PC-9 (cell line): ENCODE results near the gene TPCN2. TPM values are rescaled to one million over a fixed set of nuclear protein-coding genes. Genes with fewer than 3 reads are reported as not detected.

ENCODE experiments used
- BruUV-seq: library from RNA; stranded (reverse); fragments of 400-500 nt; replicated peaks from 2 replicates; lab custom pipeline; 2021; lab: Mats Ljungman, UMichigan
- CTCF ChIA-PET: fragments of 300-600 bp; sonication (Branson Sonifier 250); formaldehyde crosslinking; loops from one replicate; lab custom pipeline; 2022; ENCODE audit warnings: antibody characterized with exemption; lab: Charles Lee
- POLR2A ChIA-PET: fragments of 300-600 bp; sonication (Branson Sonifier 250); formaldehyde crosslinking; loops from one replicate; lab custom pipeline; 2022; ENCODE audit warnings: antibody characterized with exemption; ENCODE audit not compliant: unreplicated experiment; lab: Charles Lee
- DNase-seq, 2 experiments: peaks; one replicate each; pipeline versions ENCODE4 v3.0.0 to v3.0.0-alpha.2; 2015 to 2022; ENCODE audit warnings: mixed read lengths in 1 of 2
- H2AFZ ChIP-seq: fragments of 200-600 bp; sonication (generic); 2 replicates; pipeline ENCODE4 v1.8.1; 2017; ENCODE audit warnings: antibody characterized with exemption
- H3F3A ChIP-seq: fragments of 200-600 bp; sonication (generic); 2 replicates; pipeline ENCODE4 v1.8.1; 2017; ENCODE audit warnings: antibody characterized with exemption, mild to moderate bottlenecking, low read depth; ENCODE audit not compliant: insufficient read depth
- H3K27ac ChIP-seq: fragments of 200-600 bp; sonication (generic); 2 replicates; pipeline ENCODE4 v1.6.1; 2016; ENCODE audit warnings: mixed run types
- H3K27me3 ChIP-seq: fragments of 200-600 bp; sonication (generic); 2 replicates; pipeline ENCODE4 v1.6.1; 2016; ENCODE audit warnings: low read depth, mixed run types; ENCODE audit not compliant: insufficient read depth
- H3K36me3 ChIP-seq: fragments of 200-600 bp; sonication (generic); 2 replicates; pipeline ENCODE4 v1.6.1; 2016; ENCODE audit warnings: low read depth, mixed run types
- H3K4me1 ChIP-seq: fragments of 200-600 bp; sonication (generic); replicated peaks from 2 replicates; pipeline ENCODE4 v1.6.1; 2016; ENCODE audit warnings: mixed run types; ENCODE audit not compliant: insufficient read depth
- H3K4me2 ChIP-seq: fragments of 200-600 bp; sonication (generic); 2 replicates; pipeline ENCODE4 v1.6.1; 2017; ENCODE audit warnings: mixed run types
- H3K4me3 ChIP-seq: fragments of 200-600 bp; sonication (generic); 2 replicates; pipeline ENCODE4 v1.6.1; 2016; ENCODE audit warnings: mixed run types
- H3K79me2 ChIP-seq: fragments of 200-600 bp; sonication (generic); 2 replicates; pipeline ENCODE4 v1.6.1; 2017; ENCODE audit warnings: low read depth, mixed run types
- H3K9me2 ChIP-seq: fragments of 200-600 bp; sonication (generic); 2 replicates; pipeline ENCODE4 v1.8.1; 2017; ENCODE audit warnings: mild to moderate bottlenecking; ENCODE audit not compliant: insufficient read depth
- H3K9me3 ChIP-seq: fragments of 200-600 bp; sonication (generic); 2 replicates; pipeline ENCODE4 v1.8.1; 2016; ENCODE audit warnings: low read depth; ENCODE audit not compliant: insufficient read depth
- H4K20me1 ChIP-seq: fragments of 200-600 bp; sonication (generic); 2 replicates; pipeline ENCODE4 v1.8.1; 2017; ENCODE audit not compliant: insufficient read depth
- CTCF ChIP-seq: fragments of 200-600 bp; sonication (generic); conservative IDR thresholded peaks from 2 replicates; pipeline ENCODE4 v1.6.1; 2017; ENCODE audit warnings: mixed run types, antibody characterized with exemption, mild to moderate bottlenecking, moderate library complexity
- EZH2 ChIP-seq: fragments of 200-600 bp; sonication (generic); IDR thresholded peaks from 2 replicates; pipeline ENCODE4 v1.8.0; 2017; ENCODE audit warnings: antibody characterized with exemption, low read depth
- intact Hi-C: fragments of 100-400 bp; cut with micrococcal nuclease; formaldehyde crosslinking; loops from one replicate; pipeline ENCODE4 v1.10.0; 2022; ENCODE audit not compliant: unreplicated experiment
- total RNA-seq: library from RNA; stranded (reverse); gene quantifications from 2 replicates; pipeline ENCODE4 v1.2.3, GENCODE V29; 2021

The TPCN2 gene
- total RNA-seq, 1 experiment from 2014 or later = 24.8 TPM

- peak overlapping the region; percentile 42; the same call in 1 of the 2 replicates for H3K4me2 ChIP-seq
- intact Hi-C loops = loop anchor here (2.0 to 10.0 kb wide), 6 partner anchors 44 to 477 kb away; partner anchors contain the start of genes CPT1A, IGHMBP2 and MRPL21
- H3F3A ChIP-seq = peaks cover 26% of the 10 kb centered on the region; the same call in 1 of the 2 replicates
- H3K4me1 ChIP-seq = peaks cover 14% of the 10 kb centered on the region
- no peaks in the 10 kb centered on the region for H4K20me1 ChIP-seq
- ChIA-PET CTCF (interaction anchor here (0.7 kb wide), 1 partner anchor 57 kb away, joined by 3 read pairs; no protein-coding TSS in a partner anchor), POLR2A (no interaction called here)
- no peak overlapping the region for H2AFZ ChIP-seq
- TF ChIP-seq EZH2 (no peak), CTCF (no peak)
- H3K4me3 ChIP-seq = no peak overlapping the region
- DNase-seq = peak; percentile 59 to 67
- no peaks in the 10 kb centered on the region for H3K79me2 ChIP-seq
- H3K9me3 ChIP-seq = no peaks in the 10 kb centered on the region
- H3K27ac ChIP-seq = no peak overlapping the region
- no TSS peak for BruUV-seq
- H3K36me3 ChIP-seq = peaks cover 5% of the 10 kb centered on the region; the same call in 1 of the 2 replicates
- H3K27me3 ChIP-seq = no peaks in the 10 kb centered on the region
- H3K9me2 ChIP-seq = no peaks in the 10 kb centered on the region
Observed at GRCh38 chr11:69089258-69089657, 40.5 kb downstream of the TPCN2 start.

GRCh38 chr11:69091638-69092165 lies 43.0 kb downstream of the TPCN2 start:
- intact Hi-C loops = no loop called here
- no peaks in the 10 kb centered on the region for H3K9me3 ChIP-seq
- no peak overlapping the region for H3K4me3 ChIP-seq
- POLR2A ChIA-PET = no interaction called here
- no peak for DNase-seq
- peaks cover 5% of the 10 kb centered on the region; the same call in 1 of the 2 replicates for H3K36me3 ChIP-seq
- TF ChIP-seq EZH2 = no peak
- TF ChIP-seq CTCF = no peak
- H4K20me1 ChIP-seq = no peaks in the 10 kb centered on the region
- H3K27me3 ChIP-seq = no peaks in the 10 kb centered on the region
- no peak overlapping the region for H3K4me2 ChIP-seq
- H3K27ac ChIP-seq = no peak overlapping the region
- CTCF ChIA-PET = no interaction called here
- H3K79me2 ChIP-seq = no peaks in the 10 kb centered on the region
- no peak overlapping the region for H2AFZ ChIP-seq
- H3K4me1 ChIP-seq = peaks cover 20% of the 10 kb centered on the region
- BruUV-seq = no TSS peak
- peaks cover 26% of the 10 kb centered on the region; the same call in 1 of the 2 replicates for H3F3A ChIP-seq
- no peaks in the 10 kb centered on the region for H3K9me2 ChIP-seq

DNA sequence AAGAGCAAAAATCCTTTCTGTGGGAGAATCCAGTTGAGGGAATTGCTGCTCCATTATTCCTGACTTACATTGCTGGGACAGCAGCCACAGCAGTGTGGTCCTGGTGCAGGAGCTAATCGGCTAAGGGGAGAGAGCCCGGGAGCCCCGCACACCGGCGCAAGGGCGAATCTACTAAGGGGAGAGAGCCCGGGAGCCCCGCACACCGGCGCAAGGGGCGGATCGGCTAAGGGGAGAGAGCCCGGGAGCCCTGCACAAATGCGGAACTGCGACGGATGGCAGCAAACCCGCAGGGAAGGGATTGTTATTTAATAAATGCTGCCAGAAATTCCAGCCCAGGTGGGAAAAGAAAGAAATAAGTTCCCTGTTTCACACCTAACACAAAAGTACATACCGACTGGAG lies 43.5 kb downstream of the TPCN2 start:
- H3K27ac ChIP-seq = no peak overlapping the region
- BruUV-seq = no TSS peak
- no peaks in the 10 kb centered on the region for H3K9me3 ChIP-seq
- ChIA-PET POLR2A (no interaction called here), CTCF (no interaction called here)
- no peak overlapping the region for H3K4me2 ChIP-seq
- H3K9me2 ChIP-seq = no peaks in the 10 kb centered on the region
- no peaks in the 10 kb centered on the region for H3K79me2 ChIP-seq
- no peak overlapping the region for H2AFZ ChIP-seq
- peaks cover 5% of the 10 kb centered on the region; the same call in 1 of the 2 replicates for H3K36me3 ChIP-seq
- H3K4me1 ChIP-seq = peaks cover 20% of the 10 kb centered on the region
- no peak overlapping the region for H3K4me3 ChIP-seq
- intact Hi-C loops = no loop called here
- no peaks in the 10 kb centered on the region for H4K20me1 ChIP-seq
- H3F3A ChIP-seq = peaks cover 26% of the 10 kb centered on the region; the same call in 1 of the 2 replicates
- DNase-seq = no peak
- no peaks in the 10 kb centered on the region for H3K27me3 ChIP-seq
- TF ChIP-seq CTCF = no peak
- no peak for TF ChIP-seq EZH2
